HG02938 (cell line): ENCODE results near the gene KLK6.

ENCODE experiments used
- ATAC-seq: cut with Tn5 transposase; IDR thresholded peaks from one replicate; pipeline ENCODE4 v1.9.1; 2021; ENCODE audit warnings: mild to moderate bottlenecking, moderate library complexity; ENCODE audit not compliant: unreplicated experiment

Gene KLK6

DNA sequence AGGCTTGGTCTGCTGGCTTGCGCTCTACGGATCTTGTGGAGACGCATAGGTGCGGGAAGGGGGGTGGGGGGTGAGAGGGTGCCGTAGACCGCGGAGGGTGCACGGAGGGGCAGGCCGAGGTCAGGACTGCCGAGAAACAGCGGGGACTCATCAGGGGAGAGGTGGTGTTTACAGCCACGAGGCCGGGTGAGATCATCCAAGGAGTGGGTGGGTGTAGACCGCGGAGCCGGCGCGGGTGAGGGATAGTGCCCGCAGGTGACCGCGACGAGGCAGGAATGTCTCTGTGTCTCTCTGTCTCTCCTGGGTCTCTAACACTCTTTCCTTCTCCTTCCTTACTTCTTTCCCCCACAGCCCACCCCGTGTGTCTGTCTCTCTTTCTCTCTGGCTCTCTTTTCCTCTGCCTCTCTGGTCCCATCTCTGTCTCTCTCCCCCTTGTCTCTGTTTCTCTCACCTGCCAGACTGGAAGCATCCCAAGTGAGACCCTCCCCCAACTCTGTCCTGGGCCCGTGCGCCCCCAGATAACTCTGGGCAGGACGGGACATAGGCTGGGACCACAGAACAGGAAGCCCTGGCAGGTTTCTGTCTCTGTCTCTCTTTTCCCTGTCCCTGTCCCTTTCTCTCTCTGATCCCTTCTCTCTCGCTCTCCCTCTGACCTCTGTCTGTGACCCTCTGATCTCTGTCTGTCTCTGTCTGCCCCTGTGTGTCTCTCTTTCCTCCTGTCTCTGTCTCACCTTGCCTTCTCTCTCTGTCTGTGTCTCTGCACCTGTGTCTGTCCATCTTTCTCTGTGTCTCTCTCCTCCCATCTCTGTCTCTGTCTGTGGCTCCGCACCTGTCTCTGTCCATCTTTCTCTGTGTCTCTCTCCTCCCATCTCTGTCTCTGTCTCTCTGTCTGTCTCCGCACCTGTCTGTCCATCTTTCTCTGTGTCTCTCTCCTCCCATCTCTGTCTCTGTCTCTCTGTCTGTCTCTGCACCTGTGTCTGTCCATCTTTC, 56.4 kb downstream of the KLK6 start:
- ATAC-seq: no peak

GRCh38 chr19:50912102-50912599, 57.2 kb downstream of the KLK6 start:
- no peak for ATAC-seq

- ATAC-seq: no peak
These were observed 57.9 kb downstream of the KLK6 start, which contains the start of gene KLK4 for GRCh38 chr19:50911206-50912101. Gene KLK4, minus strand, starts transcription at chr19:50911395. Its CDS starts 657 bp downstream, at chr19:50910738.

GRCh38 chr19:50910722-50911121, 58.7 kb downstream of the KLK6 start:
- no peak for ATAC-seq

DNA sequence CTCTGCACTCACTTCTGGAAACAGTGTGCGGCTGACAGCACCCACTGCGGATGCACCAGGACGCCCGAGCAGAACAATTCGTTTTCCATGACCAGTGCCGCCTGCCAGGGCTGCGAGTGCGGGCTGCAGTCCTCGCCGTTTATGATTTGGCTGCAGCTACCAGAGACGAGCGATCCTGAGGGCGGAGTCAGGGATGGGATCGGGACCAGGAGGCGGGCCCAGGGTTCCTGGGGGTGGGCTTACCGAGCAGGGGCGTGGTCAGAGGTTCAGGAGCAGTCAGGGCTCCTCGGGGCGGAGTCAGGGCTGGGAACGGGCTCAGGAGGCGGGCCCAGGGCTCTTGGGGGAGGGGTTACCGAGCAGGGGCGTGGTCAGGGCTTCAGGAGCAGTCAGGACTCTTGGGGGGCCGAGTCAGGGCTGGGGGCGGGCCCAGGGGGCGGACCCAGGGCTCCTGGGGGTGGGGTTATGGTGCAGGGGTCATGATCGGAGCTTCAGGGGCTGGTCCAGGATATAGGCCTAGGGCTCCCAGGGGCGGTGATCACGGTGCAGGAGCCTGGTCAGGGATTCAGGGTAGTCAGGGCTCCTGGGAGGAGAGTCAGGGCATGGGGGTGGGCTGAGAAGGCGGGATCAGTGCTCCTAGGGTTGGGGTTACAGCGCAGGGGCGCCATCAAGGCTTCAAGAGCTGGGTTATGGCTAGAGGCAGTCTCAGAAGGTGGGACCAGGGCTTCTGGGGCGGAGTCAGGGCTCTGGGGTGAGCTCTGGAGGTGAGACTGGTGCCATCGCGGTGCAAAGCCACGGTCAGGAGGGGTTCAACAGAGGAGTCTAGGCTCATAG, 59.9 kb downstream of the KLK6 start:
- ATAC-seq: no peak
